ENCODE measurements around the gene FAM216A.
"Not testable (repeated sequence)": the region's sequence is repeated elsewhere in the genome, so short reads cannot be mapped to it uniquely, and the experiment has no call there.

The FAM216A gene

GRCh38 chr12:110468214-110469048, at the start of gene FAM216A, which contains the start of gene GPN3:
TSS of gene FAM216A (plus strand) at chr12:110468845. CDS start at chr12:110468876, 31 bp downstream.
TSS of gene GPN3 (minus strand) at chr12:110468257. CDS start at chr12:110468203, 54 bp downstream.
- peak; percentile 98 for DNase-seq (ENCODE audit: low read depth)

- DNase-seq (ENCODE audit: low read depth): not testable (repeated sequence)
These were observed 48.0 kb upstream of the FAM216A start for GRCh38 chr12:110420644-110421043.

GRCh38 chr12:110421159-110421661, 47.4 kb upstream of the FAM216A start:
- peak; percentile 24 for DNase-seq (ENCODE audit: low read depth)

GRCh38 chr12:110421701-110422100, 46.9 kb upstream of the FAM216A start:
- DNase-seq (ENCODE audit: low read depth): no peak

GRCh38 chr12:110424237-110424636, 44.4 kb upstream of the FAM216A start:
- DNase-seq (ENCODE audit: low read depth): no peak

GRCh38 chr12:110426406-110426805, 42.2 kb upstream of the FAM216A start:
- no peak for DNase-seq (ENCODE audit: low read depth)

- DNase-seq (ENCODE audit: low read depth): not testable (repeated sequence)
These were observed 39.0 kb upstream of the FAM216A start for GRCh38 chr12:110429676-110430075.

GRCh38 chr12:110431957-110432587, 36.6 kb upstream of the FAM216A start:
- no peak for DNase-seq (ENCODE audit: low read depth)

GRCh38 chr12:110436231-110436630, 32.4 kb upstream of the FAM216A start:
- DNase-seq (ENCODE audit: low read depth): peak; percentile 34

GRCh38 chr12:110444455-110444854, 24.2 kb upstream of the FAM216A start:
- DNase-seq (ENCODE audit: low read depth): no peak

- peak; percentile 92 for DNase-seq (ENCODE audit: low read depth)
These were observed 18.7 kb upstream of the FAM216A start, which contains the start of gene ARPC3 for GRCh38 chr12:110449799-110450497. TSS of gene ARPC3 (minus strand) at chr12:110450337. CDS start at chr12:110450260, 77 bp downstream.

GRCh38 chr12:110451263-110451662, 17.4 kb upstream of the FAM216A start:
- DNase-seq (ENCODE audit: low read depth): no peak

GRCh38 chr12:110453569-110454296, 14.9 kb upstream of the FAM216A start:
- no peak for DNase-seq (ENCODE audit: low read depth)

- no peak for DNase-seq (ENCODE audit: low read depth)
These were observed 9.9 kb upstream of the FAM216A start for GRCh38 chr12:110458756-110459155.

GRCh38 chr12:110461189-110461588, 7.5 kb upstream of the FAM216A start:
- not testable (repeated sequence) for DNase-seq (ENCODE audit: low read depth)

GRCh38 chr12:110465024-110465423, 3.6 kb upstream of the FAM216A start:
- DNase-seq (ENCODE audit: low read depth): no peak

- DNase-seq (ENCODE audit: low read depth): not testable (repeated sequence)
These were observed 2.9 kb upstream of the FAM216A start for GRCh38 chr12:110465765-110466164.

- no peak for DNase-seq (ENCODE audit: low read depth)
These were observed 1.9 kb upstream of the FAM216A start for GRCh38 chr12:110466791-110467190.

GRCh38 chr12:110467847-110468213, 815 bp upstream of the FAM216A start:
- no peak for DNase-seq (ENCODE audit: low read depth)

GRCh38 chr12:110475426-110475825, 6.8 kb downstream of the FAM216A start:
- no peak for DNase-seq (ENCODE audit: low read depth)

- DNase-seq (ENCODE audit: low read depth): peak; percentile 55
These were observed 30.5 kb downstream of the FAM216A start for GRCh38 chr12:110498984-110499706.

All from amniotic epithelial cell (primary cell).